ENCODE measurements around the gene DYRK3.

The DYRK3 gene

DNA sequence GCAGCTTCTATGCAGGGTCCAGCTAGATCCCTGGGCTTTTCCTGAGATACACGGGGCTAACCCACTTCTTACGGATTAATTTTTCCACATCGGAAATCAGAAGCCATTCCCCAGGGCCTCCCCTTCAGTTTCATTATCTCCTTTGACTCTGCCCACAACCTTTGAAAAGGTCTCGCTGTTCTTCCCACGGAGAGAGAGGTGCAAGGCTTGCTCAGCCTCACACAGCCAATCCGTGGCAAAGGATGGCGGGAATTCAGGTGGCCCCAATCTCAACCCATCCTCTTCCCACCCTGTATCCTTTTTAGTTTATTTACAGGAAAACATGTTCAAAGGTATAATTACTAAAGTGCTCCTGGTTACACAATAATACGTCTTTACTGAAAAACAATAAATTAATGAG lies 48.7 kb downstream of the DYRK3 start:
- no peak for DNase-seq (ENCODE audit: low read depth in 2 of 2)

DNA sequence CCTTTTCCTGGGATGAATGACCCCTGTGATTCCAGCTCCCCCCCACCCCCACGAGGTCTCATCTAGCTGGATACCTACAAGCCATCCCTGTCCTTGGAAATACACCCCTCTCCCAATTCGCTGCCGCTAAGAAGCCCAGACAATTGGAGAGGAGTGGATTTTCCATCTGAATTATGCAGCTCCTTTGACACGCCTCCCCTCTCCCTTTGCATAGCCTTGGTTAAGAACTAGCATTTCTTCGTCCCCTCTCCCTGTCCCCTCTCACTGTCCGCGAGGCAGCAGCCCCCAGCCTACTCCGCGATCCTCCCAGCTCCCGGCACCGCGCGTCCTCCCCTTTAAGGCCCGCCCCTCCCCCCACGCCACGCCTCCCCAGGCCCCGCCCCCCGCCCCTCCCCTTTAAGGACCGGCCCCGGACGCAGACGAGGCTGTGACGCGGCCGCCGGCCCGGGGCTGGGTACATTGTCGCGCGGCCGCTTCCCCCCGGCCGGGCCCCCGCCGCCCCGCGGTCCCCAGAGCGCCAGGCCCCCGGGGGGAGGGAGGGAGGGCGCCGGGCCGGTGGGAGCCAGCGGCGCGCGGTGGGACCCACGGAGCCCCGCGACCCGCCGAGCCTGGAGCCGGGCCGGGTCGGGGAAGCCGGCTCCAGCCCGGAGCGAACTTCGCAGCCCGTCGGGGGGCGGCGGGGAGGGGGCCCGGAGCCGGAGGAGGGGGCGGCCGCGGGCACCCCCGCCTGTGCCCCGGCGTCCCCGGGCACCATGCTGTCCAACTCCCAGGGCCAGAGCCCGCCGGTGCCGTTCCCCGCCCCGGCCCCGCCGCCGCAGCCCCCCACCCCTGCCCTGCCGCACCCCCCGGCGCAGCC lies 49.4 kb downstream of the DYRK3 start, which contains the start of gene MAPKAPK2:
Gene MAPKAPK2, plus strand, starts transcription at position 428 of the 856 bp plus-strand sequence. Its CDS starts 325 bp downstream, at position 753.
- DNase-seq (ENCODE audit: low read depth in 2 of 2): peak; percentile 65 to 66

DNA sequence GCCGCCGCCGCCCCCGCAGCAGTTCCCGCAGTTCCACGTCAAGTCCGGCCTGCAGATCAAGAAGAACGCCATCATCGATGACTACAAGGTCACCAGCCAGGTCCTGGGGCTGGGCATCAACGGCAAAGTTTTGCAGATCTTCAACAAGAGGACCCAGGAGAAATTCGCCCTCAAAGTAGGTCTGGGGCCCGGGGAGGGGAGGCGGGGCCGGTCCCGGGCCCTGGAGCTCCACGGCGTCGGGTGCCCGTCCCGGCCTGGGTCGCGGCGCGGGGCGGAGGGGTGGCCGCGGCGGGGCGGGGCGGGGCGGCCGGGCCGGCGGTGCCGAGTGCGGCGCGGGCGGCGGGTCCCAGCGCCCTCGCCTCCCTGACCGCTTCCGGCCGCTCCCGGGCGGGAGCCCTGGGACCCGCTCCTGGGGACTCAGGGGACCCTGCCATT lies 50.0 kb downstream of the DYRK3 start:
- DNase-seq (ENCODE audit: low read depth in 2 of 2): peak in 1 of 2 donors; percentile 42

DNA sequence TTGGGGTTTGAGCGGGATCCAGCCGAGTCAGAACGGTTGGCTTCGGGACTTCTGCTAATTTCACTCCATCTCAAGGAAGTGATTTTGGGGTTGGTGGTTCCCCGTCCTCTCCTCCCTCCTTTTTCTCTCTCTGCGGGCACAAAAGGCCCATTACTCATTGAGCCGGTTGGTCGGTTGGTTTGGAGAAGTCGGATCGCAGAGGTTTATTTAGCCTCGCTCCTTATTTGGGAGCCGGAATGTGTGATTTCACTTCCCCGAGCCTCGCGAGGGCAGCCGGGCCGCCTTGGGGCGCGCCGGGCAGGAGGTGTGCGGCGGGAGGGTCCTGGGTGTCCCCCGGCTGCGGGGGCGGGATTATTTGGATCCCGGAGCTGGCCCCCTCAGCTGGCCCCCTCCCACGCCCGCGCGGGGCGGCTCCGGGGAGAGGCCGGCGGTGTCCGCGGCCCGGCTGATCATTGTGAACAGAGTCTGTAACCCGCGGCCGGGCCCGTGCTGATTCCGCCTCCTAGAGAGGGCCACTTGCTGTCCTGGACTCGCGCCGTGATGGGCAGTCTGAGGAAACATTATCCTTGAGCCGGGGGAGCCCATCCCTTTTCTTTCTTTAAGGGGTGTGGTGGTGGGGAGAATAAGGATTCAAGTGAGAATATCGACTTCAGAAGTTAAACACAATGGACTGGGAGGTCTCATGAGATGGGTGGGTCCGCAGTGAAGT lies 50.6 kb downstream of the DYRK3 start:
- DNase-seq (ENCODE audit: low read depth in 2 of 2): peak; percentile 27 to 33

DNA sequence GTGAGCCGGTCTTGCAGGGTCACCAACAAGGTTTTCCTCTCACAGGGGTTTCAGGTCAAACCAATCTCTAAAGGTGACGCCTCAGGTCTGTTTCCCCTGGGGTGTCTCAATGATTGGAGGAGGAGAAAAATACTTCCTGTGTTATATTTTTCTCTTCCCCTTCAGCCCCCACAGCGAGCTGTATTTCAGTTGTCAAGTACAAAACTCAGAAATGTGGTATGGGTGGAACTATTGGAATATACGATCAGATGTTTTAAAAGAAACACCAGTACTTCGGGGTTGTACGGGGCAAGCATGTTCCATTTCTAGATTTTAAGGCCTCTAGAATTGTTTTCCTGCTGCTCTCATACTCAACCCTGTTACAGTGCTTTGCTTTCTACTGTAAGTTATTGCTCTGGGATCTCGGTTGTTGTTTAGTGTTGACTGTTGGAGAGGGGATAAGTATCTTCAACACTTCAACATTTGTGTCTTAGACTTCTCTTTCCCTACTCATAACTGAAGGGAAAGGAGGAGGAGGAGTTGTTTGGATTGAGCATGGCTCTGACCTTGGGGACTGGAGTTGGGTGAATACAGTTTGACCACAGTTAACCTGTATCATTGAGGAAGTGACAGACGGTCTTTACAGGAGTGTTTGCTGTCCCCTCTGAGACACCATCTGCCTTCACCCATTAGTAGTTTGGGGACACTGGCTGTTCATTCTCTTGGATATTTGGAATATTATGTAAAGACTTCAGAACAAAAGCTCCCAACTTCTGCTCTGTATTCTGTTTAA lies 51.3 kb downstream of the DYRK3 start:
- no peak for DNase-seq (ENCODE audit: low read depth in 2 of 2)

DNA sequence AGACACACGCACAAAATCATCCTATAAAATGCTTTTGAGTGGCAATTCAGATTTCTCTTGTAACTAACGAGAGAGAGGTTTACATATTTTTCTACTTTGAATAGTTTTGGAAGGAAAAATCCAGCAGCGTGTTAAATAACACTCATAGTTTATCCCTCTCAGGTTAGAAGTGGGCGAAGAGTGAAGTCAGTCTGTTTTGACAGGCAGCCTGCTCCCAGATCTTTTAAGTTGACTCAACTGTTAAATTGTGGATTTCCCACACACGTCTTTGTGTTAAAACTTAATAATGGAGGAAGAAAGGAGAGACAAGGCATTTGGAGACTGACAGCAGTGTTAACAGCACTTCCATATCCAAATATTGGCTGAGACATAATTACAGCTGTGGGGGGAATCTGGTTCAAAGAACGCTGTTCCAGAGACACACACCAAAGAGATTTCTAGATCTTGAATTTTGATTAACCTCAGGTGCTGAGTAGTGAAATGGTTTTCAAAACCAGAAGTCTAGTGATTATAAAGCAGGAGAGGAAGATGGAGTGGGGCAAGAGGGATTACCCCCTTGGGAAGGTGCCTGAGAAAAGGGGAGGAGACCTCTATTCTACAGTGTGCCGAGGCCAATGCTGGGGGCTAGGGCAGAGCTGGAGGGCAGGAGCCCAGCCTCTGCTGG lies 52.0 kb downstream of the DYRK3 start:
- DNase-seq (ENCODE audit: low read depth in 2 of 2): no peak

DNA sequence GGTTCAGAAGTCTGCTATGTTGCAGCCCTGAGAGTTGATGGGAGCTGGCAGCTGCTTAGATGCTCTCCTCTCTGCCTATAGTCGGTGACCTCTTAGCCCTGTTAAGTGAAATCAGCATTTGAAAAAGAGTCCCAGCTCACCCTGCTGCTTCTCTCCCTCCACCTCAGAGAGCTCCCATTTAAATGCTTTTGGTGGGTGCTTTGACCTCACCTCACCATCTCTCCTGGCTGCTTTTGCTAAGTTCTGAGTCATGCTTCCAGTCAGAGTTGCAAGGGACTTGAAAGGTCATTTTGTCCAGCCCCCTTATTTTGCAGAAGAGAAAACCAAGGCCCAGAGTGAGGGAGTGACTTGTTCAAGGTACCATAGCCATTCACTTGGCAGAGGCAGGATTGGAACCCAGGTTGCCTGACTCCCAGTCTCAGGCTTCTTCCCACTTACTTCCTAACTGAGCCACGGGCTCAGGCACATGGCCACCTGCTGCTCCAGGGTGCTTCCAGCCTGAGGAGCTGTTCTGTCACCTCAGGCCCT lies 52.6 kb downstream of the DYRK3 start:
- no peak for DNase-seq (ENCODE audit: low read depth in 2 of 2)

DNA sequence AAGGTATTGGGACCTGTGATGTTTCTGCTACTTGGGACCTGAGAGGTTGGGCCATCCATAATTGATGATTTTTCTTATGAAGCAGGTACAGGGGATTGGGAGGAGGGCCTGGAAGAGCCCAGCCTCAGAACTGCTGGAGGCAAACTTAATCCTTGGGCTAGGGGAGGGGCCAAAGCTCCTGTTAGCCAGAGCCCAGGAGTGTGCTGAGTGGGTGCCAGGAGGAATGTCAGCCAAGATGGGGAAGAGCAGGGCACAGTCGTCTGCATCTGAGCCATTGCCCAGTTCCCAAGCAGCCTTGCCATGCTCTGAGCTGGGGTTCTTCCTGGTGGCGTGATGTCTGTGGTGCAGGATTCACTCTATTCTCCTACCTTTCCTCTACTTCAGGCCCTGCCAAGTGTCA lies 55.2 kb downstream of the DYRK3 start:
- DNase-seq (ENCODE audit: low read depth in 2 of 2): no peak

DNA sequence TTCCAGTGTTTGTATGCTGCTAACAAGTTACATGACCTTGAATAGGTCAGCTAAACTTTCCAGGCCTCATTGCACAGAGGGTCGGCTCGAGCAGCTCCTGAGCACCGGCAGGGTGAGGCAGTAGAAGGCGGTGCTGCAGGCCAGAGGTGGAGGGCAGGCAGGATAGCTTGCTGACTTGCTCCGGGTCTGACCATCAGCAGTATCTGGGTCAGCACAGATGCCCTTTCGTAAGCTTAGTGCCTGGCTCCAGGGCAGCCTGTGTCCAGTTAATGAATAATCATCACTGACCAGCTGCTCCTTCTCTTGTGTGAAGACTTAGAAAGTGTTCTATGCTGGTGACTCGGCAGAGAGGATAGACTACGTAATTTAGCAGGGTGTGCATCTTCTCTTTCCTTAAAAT lies 56.3 kb downstream of the DYRK3 start:
- DNase-seq (ENCODE audit: low read depth in 2 of 2): no peak

DNA sequence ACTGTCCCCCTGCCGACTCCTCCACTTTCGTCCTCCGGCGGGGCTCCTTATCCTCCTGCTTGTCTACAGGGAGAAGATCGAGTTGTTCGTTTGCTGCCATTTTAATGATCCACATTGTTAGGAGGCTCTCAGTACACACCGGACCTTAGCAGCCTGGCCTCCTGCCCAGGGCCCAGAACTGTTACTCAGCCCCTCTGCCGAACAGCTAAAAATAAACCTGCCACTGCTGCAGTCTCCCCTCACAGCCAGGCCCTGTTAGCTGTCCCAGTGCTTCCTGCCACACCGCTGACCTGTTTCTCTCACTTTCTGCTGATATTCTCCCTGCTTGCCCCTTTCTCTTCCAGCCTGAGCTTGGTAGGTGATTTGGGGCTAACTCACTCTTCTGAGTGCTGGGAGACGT lies 57.7 kb downstream of the DYRK3 start:
- no peak for DNase-seq (ENCODE audit: low read depth in 2 of 2)

DNA sequence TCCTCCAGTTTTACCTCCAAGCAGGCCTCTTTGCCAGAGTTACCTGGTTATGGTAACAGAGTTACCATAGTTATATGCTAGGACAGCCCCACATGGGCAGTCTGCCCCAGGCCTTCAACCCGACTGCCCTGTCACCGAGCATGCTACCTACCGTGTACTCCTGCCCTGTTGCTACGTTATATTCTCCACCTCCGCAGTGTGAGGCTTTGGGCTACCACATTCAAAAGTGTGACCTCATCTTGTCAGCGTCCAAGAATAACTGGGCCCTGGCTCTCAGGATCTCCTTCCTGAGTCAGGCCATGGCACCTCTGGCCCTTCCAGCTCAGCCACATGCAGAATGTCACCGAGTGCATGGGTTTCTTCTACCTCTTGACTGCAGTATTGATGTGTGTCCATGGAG lies 58.3 kb downstream of the DYRK3 start:
- DNase-seq (ENCODE audit: low read depth in 2 of 2): no peak

DNA sequence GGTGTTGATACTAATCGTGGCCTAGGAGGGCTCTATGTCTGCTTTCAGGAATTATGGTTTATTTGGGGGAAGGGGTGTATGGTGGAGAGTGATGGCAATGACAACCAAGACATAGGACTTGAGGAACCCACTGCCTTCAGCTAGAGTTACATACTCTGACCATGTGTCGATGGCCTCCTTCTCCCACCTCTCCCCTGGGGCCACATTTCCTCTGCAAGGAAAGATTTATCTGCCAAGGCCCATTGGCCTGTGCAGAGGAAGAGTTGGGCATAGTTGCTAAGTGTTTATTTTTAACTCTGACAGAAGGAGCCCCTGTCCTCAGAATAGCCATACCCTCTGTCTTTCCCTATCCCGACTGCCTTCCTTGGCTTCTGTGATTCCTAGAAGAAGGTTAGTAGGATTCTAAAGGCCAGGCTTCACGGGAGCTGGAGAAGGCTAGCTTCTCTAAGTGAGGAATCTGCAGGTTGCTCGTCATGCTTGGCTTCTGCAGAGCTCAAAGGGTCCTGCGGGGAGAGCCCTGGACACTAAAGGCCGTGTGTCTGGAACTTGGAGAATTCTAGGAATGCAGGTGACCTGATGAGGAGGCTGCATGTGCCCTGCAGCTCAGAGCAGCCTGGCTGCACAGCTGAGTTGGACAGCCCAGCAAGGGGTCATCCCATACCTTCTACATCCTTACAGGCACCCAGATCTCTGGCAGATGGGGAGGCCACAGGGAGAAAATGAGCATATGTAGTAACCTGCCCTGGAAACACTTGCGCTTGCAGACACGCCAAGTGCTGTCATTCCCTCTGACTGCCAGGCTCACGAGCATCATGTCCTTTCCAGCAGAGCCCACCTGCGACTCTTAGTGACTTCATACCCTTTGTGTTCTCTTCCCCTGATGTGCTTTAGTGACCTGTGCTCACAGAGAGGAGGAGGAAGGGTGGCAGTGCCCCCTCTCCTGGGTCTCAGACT lies 59.1 kb downstream of the DYRK3 start:
- no peak for DNase-seq (ENCODE audit: low read depth in 2 of 2)

DNA sequence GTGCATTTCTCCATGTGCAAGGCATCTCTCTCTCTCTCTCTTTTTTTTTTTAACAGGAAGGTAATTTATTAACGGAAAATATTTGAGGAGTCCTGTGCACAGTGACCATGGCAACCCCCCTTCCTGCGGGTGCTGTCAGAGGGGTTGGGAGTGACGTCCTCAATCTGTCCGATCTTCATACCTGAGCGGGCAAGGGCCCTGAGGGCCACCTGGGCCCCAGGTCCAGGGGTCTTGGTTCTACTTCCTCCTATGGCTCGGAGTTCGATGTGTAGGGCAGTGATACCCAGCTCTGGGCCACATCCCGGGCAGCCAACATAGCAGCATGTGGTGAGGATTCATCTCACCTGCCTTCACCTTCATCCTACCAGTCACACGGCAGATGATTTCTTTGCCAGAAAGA lies 60.4 kb downstream of the DYRK3 start:
- no peak for DNase-seq (ENCODE audit: low read depth in 2 of 2)

DNA sequence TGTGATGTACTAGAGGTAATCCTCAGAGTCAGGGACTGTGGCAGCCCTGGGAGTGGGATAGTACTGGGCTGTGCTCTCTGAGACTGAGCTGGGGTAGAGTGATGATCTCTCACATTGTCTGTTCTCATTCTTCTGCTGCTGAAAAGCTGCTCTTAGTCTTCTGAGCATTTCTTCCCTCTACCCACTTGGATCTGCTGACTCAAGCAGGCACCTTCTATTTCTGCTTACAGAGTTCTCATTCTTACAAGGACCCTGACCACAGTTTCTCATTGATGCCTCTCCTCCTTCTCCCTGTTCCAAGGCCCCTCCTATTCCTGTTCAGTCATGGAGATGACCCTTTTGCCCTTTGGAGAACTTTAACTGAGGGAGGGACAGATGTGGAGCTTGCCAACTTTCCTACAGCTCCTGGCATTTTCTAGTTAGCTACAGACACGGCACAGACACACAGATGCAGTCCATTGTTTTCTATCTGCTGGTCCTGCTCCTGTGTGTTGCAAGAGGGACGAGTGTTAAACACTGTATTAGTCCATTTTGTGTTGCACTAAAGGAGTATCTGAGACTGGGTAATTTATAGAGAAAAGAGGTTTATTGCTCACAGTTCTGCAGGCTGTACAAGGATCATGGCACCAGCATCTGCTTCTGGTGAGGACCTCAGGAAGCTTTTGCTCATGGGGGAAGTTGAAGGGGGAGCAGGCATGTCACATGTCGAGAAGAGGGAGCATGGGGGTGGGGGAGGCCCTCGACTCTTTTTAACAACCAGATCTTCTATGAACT lies 61.7 kb downstream of the DYRK3 start:
- DNase-seq (ENCODE audit: low read depth in 2 of 2): no peak

DNA sequence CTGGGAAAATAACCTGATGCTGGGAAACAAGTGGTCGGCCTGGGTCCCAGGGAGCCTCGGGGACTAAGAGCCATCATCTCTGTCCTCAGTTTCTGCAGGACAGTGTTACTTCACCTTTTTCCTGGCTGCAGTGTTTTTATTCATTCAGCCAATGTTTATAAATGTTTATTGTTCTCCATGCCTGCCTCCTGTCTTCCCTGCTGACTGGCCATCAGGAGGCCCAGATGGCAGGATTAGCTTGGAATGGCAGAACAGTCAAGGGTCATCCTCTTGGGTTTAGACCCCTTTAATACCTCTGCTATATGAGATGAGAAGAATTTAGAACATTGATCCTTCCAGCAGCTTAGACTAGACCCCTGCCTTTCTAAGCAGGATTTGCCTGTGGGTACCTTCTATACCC lies 62.7 kb downstream of the DYRK3 start:
- no peak for DNase-seq (ENCODE audit: low read depth in 2 of 2)
